Posterior cingulate gyrus (tissue), 11 donors: ENCODE results near the gene FAM20B.
"Not testable (repeated sequence)": the region's sequence is repeated elsewhere in the genome, so short reads cannot be mapped to it uniquely, and the experiment has no call there.

Experiments used
- DNase-seq, 10 donors: peaks; one replicate each; pipeline versions ENCODE4 v3.0.0 to v3.0.0-alpha.2; 2020 to 2021; ENCODE audit warnings: mixed read lengths in 3 of 10
- intact Hi-C: fragments of 100-400 bp; cut with DNase I; formaldehyde crosslinking; loops from one replicate; pipeline ENCODE4 v1.15.1; 2023

The FAM20B gene, protein sequence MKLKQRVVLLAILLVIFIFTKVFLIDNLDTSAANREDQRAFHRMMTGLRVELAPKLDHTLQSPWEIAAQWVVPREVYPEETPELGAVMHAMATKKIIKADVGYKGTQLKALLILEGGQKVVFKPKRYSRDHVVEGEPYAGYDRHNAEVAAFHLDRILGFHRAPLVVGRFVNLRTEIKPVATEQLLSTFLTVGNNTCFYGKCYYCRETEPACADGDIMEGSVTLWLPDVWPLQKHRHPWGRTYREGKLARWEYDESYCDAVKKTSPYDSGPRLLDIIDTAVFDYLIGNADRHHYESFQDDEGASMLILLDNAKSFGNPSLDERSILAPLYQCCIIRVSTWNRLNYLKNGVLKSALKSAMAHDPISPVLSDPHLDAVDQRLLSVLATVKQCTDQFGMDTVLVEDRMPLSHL

DNA sequence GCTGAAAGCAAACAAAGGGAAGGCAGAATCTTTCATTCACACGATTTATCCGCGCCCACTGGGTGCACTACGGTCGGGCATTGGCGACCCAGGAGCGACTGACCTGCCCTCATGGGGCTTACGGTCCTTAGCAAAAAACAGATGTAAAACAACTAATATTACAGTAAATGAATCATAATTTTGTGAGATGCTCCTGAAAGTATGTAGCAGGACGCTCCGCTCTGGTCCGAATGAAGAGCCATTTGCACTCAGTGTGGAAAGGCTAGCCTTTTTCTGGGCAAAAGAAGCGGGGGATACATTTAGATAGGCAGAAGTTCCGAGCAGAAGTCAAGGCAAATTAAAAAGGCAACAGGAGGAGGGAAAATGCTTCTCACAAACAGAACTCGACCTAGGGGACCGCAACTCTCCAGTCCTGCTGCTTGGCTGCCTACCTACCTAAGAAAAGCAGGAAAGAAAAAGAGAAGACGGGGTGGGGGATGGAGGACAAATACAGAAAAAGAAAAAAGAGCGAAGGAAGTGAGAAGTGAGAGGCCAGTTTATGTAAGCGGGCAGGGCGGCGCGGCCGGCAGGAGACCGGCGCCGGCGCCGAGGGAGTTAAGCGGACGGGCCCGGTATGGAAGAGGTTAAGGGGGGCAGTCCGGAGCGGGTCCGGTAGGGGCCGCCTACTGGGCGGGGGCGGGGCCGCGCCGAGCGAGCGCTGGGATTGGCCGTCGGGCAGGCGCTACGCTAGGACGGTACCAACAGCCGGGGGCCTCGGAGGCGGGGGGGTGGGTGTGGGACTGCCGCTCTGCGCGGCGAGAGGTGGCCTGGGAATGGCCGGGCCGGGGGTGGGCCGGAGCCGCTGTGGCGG is at the start of gene FAM20B:
Gene FAM20B, plus strand, starts transcription at position 770 of the 850 bp plus-strand sequence. CDS start 17,954 bp downstream, outside the sequence.
- intact Hi-C loops: loop anchor here (10.0 kb wide), 1 partner anchor 49 kb away; no protein-coding TSS in a partner anchor
- peak; percentile 88 to 99 (median 93) for DNase-seq

DNA sequence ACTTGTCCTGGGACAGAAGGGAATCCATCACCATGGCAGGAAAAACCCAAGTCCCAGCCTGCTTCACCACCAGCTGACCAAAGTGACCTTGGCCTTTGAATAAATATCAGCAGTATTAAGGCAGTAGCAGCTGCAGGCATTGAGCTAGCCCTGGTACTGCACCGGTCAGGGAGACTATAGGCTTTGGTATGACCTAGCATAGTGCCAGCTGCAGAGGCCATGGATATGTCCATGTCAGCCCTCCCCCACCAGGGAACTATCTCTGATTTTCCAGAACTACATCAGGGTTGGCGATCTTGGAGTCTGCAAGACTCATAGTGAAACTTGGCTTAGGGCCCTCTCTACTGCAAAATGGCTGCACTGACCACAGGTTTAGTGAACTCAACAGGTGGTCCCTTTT is 49.2 kb upstream of the FAM20B start:
- no peak for DNase-seq
- intact Hi-C loops: no loop called here

DNA sequence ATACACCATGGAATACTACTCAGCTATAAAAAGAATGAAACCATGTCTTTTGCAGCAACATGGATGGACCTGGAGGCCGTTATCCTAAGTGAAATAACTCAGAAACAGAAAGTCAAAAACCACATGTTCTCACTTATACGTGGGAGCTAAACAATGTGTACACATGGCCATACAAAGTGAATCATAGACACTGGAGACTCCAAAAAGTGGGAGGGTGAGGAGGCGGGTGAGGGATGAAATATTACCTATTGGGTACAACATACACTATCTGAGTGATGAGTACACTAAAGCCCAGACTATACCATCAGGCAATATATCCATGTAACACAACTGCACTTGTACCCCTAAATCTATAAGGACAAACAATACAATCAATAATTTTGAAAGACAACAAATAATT is 39.5 kb upstream of the FAM20B start:
- DNase-seq: no peak
- intact Hi-C loops: no loop called here

GRCh38 chr1:178988198-178988597 is 37.5 kb upstream of the FAM20B start:
- intact Hi-C loops, DNase-seq: not testable (repeated sequence)

- intact Hi-C loops: no loop called here
- DNase-seq: no peak
Measured at GRCh38 chr1:178993559-178993958, 32.1 kb upstream of the FAM20B start.

- DNase-seq: no peak
- intact Hi-C loops: no loop called here
Measured at GRCh38 chr1:178997428-178997827, 28.3 kb upstream of the FAM20B start.

DNA sequence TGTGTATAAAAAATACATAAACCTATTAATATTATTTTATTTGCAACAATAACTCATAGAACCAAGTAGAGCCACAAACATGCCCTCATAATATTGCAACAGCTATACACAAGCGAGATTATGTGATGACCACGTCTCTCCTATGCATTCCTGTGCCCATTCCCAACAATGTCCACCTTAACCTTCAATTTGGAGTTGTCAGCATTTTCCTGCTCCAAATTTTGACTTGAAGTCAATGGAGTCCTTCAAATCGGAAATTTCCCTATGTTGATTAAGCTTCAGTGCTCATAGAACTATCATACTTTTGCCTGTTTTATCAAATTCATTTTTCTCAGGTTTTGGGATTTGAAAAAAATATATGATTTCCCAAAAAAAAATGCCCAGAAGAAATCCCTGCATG is 27.4 kb upstream of the FAM20B start:
- intact Hi-C loops: no loop called here
- no peak for DNase-seq

DNA sequence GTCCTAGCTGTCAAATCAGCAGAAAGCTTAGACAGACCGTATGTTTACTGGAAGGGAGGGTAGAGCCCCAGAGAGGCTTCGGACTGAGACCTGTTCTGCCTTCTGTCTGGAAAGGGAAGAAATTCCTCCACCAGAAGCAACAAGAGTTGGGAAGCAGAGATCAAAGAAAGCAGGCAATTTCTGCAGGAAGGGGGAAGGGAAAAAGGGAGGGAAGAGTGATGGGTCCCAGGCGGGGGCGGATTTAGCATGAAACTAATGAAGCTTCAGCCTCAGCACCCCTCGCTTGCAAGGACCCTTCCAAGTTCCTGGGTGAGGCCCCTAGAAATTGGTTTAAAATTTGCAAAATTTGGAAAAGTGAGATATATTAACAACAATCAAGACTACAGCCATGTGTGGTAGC is 26.6 kb upstream of the FAM20B start:
- no peak for DNase-seq
- intact Hi-C loops: no loop called here

- intact Hi-C loops: loop anchor here (5.0 kb wide), 1 partner anchor 229 kb away; no protein-coding TSS in a partner anchor
- DNase-seq: no peak
Measured at GRCh38 chr1:179001451-179001850, 24.2 kb upstream of the FAM20B start.

GRCh38 chr1:179002064-179002463 is 23.6 kb upstream of the FAM20B start:
- intact Hi-C loops: loop anchor here (2.0 to 5.0 kb wide), 3 partner anchors 189 to 469 kb away; no protein-coding TSS in a partner anchor
- DNase-seq: not testable (repeated sequence)

DNA sequence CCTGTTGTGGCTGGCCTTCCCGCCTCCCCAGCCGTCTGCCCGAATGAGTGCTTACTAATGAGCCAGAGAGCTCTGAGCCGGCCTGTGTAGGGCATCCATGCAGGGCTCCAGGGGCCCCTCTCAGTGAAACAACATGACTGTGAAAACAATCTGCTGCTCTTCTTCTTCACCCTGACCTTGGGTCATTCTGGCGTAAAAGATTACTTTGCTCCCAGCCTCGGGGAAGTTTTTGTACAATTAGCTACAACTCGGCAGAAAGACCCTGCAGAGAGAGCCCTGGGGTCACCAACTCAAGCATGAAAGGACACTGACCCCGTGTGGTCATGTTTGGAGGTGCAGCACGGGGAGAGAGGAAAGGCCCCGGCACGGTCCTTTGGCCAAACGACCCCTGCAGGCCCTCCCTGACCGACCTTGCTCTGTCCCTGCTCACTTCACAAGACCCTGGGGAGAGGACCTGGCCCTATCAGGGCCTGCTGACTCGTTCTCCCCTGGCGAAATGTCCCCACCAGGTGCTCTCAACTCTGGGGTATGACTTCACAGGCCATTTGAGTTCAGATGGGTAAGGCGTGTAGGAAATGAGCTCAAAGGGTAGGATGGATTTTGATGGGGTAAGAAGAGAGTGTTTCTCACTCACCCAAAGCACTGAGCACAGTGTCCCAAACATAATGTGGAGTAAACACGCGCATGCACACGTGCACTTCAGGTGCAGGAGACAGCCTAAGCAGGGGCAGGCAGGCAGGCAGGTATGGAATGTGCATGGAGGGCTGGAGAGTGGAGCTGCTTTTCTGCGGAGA is 22.9 kb upstream of the FAM20B start:
- peak; percentile 33 to 95 (median 76) for DNase-seq
- intact Hi-C loops: loop anchor here (2.0 to 5.0 kb wide), 3 partner anchors 190 to 470 kb away; no protein-coding TSS in a partner anchor

- intact Hi-C loops: loop anchor here (2.0 to 5.0 kb wide), 3 partner anchors 191 to 471 kb away; no protein-coding TSS in a partner anchor
- DNase-seq: no peak
Measured at GRCh38 chr1:179003512-179004066, 22.1 kb upstream of the FAM20B start.

DNA sequence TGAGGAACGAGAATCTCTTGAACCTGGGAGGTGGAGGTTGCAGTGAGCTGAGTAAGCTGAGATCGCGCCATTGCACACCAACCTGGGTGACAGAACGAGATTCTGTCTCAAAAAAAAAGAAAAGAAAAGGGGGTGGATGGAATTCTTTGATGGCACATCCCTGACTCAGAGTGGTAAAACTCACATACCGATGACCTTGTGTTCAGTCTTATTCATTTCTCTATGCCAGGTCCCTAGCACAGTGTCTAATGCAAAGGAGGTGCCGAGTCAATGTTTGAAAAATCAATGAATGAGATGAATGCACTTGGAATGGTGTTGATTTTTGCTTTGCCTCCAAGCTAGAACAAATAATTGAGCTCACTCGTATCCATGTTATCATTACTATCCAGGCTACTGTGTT is 18.5 kb upstream of the FAM20B start:
- intact Hi-C loops: no loop called here
- DNase-seq: no peak

GRCh38 chr1:179010671-179011070 is 15.0 kb upstream of the FAM20B start:
- intact Hi-C loops: no loop called here

GRCh38 chr1:179012038-179012437 is 13.7 kb upstream of the FAM20B start:
- intact Hi-C loops: no loop called here
- DNase-seq: no peak

More at GRCh38 chr1:179010671-179011070, 15.0 kb upstream of the FAM20B start:
- DNase-seq: no peak

- intact Hi-C loops: no loop called here
Measured at GRCh38 chr1:179014123-179014522, 11.6 kb upstream of the FAM20B start.

GRCh38 chr1:179015396-179015795 is 10.3 kb upstream of the FAM20B start:
- no peak for DNase-seq
- intact Hi-C loops: no loop called here

More at GRCh38 chr1:179014123-179014522, 11.6 kb upstream of the FAM20B start:
- no peak for DNase-seq

- intact Hi-C loops: no loop called here
- peak; percentile 57 to 96 (median 81) for DNase-seq
Measured at GRCh38 chr1:179016706-179017382, 8.8 kb upstream of the FAM20B start.
